HG03571 (cell line): ENCODE results near the gene PARD6G.
A peak's percentile ranks its signal among the peaks of the same experiment; 100 is the strongest.

Experiments used
- ATAC-seq: cut with Tn5 transposase; IDR thresholded peaks from one replicate; pipeline ENCODE4 v1.9.1; 2021; ENCODE audit not compliant: unreplicated experiment

PARD6G gene

DNA sequence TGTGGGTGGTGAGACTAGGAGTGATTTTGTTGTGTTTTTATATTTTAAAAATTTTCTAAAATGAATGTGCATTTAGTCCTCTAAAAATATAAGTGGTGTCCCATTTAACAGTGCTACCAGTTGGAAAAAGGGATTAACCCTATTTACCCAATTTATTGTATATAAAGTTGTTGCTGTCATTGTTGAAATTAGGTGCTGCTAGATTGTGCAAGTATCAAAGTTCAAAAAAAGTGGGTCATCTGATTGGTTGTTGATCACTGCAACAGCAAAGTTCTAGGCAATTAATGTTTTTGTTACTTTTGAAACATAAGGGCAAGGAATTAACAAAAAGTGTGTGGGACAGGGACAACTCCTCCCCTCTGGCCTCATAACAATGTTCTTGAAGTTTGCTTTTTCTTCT lies 97.6 kb downstream of the PARD6G start:
- no peak for ATAC-seq

- ATAC-seq, result no peak
Measured at GRCh38 chr18:80148326-80149199, 98.8 kb downstream of the PARD6G start.

- ATAC-seq, result peak; percentile 85
Measured at GRCh38 chr18:80147418-80148325, 99.6 kb downstream of the PARD6G start.

- ATAC-seq, result peak; percentile 37
Measured at GRCh38 chr18:80147037-80147417, 100.3 kb downstream of the PARD6G start.

- no peak for ATAC-seq
Measured at GRCh38 chr18:80145196-80145804, 102.0 kb downstream of the PARD6G start.

GRCh38 chr18:80143881-80144280 lies 103.4 kb downstream of the PARD6G start:
- no peak for ATAC-seq

DNA sequence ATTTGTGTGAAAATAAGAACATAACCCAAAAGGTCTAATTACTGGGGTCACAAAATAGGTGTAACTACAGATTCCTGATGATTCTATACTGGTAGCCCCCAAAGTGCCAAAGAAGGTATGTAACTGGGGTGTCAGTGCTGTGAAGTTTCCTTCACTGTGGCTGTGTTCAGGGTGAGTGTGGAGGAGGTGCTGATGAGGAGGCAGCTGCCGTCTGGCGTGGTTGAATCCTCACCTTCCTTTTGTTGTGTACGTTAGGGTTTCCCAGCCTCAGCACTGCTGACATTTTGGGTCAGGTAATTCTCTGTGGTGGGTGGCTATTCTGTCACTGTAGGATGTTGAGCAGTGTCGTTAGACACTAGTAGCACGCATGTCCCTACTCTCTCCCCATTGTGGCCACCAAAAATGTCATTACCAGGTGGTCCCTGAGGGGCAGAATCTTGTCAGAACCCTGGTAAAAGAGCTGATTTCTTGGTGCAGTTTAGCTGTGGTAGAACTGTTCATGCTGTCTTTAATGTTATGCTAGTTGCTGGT lies 106.8 kb downstream of the PARD6G start:
- ATAC-seq, result no peak

GRCh38 chr18:80137976-80138375 lies 109.3 kb downstream of the PARD6G start:
- no peak for ATAC-seq

DNA sequence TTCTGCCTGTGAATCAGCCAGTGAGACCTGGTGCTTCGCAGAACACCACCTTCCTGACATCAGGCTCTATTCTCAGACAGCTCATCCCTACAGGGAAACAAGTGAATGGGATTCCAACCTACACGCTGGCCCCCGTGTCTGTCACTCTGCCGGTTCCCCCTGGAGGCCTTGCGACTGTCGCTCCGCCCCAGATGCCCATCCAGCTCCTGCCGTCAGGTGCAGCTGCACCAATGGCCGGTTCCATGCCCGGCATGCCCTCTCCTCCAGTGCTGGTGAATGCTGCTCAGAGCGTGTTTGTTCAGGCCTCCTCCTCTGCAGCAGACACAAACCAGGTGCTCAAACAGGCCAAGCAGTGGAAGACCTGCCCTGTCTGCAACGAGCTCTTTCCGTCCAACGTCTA lies 110.2 kb downstream of the PARD6G start:
- ATAC-seq, result no peak

DNA sequence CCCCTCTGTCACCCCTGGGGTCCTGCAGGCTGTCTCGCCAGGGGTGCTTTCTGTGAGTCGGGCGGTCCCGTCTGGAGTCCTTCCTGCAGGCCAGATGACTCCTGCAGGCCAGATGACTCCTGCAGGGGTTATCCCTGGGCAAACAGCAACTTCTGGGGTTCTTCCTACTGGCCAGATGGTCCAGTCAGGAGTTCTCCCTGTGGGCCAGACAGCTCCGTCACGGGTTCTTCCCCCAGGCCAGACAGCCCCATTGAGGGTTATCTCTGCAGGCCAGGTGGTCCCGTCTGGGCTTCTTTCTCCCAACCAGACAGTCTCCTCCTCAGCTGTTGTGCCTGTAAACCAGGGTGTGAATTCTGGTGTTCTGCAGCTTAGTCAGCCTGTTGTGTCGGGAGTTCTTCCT lies 110.6 kb downstream of the PARD6G start:
- no peak for ATAC-seq

DNA sequence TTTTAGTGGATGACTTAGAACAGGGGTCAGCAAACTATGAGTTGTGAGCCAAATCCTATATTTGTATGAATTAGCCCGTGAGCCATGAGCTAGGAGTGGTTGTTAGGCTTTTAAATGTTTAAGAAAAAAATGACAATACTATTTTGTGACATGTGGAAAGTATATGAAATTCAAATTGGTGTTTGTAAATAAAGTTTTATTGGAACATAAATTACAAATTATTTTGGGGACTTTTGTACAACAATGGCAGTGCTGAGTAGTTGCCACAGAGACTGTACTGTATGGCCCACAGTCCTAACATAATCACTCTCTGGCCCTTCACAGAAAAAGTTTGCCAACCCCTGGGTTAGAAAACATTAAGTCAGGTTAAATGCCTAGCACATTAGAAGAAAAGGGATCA lies 112.2 kb downstream of the PARD6G start:
- ATAC-seq, result no peak

DNA sequence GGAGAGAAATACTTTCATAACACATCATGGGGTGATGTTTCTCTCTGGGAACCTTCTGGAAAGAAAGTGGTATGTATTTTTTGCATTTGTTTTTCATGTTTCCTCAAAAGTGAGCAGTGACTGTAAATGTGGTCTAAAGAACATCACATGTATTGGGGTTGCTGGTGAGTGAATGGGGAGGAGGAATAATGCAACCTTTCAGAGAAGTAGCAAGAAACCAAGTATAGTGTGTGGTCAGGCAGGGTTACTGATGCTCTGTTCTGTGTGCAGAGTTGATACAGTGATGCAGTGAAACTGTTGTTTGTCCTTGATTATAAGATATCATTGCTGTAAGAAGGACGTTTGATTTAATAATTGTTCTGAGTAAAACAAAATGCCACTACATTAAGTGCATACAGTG lies 114.2 kb downstream of the PARD6G start:
- ATAC-seq, result no peak

- no peak for ATAC-seq
Measured at GRCh38 chr18:80132180-80132812, 115.0 kb downstream of the PARD6G start.

DNA sequence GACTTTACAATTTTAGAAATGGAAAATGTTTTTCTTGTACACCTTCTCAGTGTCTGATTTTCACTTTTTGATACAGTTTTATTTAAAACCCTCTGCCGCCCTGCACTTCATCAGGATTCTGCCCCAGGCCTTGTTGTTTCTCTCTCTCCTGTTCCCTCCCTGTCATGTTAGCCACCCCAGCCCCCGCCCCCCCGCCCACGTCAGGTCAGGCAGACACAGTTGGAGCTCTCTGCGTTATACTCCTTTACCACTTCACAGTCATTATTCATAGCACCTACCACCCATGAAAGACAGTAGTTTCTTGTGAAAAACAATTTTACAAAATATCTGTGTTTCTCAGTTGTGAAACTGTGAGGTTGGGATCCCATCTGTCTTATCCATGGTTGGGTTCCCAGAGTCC lies 116.8 kb downstream of the PARD6G start:
- no peak for ATAC-seq

DNA sequence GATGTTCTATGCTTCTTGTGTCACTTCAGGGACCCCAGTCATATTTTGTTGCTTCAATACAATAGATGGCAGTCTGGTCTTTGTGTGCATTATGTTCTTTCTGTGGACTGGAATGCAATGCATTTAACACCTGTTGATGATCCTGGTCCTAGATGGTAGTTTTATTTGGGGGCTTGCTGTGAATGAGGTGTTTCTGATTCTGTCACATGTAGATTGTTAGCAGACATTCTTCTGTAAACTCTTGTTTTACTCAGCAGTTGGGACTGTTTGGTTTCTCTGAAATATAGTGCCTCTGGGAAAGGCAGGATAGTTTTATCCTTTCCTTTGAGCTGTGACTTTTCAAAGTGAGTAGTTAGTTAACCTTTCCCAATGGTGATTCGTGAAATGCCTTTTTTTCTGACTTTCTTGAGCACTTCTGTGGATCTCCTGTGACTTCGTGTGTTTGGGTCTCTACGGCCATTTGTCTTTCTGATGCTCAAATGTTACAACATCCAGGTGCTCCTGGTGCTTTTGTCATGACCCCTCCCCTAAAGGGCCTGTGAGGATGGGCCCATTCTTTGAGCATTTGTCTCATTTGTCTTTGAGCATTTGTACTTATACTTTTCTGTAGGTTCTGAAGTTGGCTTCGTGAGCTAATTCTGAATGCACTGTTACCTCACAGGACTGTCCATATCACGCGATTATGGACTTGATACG lies 117.5 kb downstream of the PARD6G start:
- ATAC-seq, result no peak

DNA sequence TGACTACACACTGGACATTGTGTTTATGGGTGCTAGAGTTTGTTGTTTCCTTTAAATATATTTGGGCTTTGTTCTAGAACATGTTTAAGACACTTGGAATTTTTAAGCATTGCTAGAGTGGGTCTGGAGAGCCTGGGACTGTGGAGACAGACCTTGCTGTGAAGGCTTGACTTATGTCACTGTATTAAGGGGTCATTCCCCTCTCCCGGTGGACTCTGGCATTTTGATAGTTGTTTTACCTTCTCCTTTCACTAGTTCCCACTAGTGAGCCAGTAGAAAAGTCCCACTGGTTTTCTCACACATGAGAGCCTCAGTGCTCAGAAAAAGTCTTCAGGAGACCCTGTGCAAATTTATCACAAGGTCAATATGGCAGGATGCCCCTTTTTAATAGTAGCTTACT lies 119.7 kb downstream of the PARD6G start:
- no peak for ATAC-seq

DNA sequence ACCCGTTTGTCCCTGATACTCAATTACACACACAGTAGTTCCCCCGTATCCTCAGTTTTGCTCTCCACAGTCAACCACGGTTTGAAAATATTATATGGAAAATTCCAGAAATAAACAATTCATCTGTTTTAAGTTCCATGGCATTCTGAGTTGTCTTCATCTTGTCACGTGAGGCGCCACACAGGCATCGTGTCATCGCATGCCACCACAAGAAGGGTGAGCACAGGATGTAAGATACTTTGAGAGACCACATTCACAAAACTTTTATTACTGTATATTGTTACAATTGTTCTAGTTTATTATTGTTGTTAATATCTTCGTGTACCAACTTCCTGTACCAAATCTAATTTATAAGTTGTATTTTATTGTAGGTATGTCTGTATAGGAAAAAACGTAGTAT lies 120.5 kb downstream of the PARD6G start:
- ATAC-seq, result no peak

DNA sequence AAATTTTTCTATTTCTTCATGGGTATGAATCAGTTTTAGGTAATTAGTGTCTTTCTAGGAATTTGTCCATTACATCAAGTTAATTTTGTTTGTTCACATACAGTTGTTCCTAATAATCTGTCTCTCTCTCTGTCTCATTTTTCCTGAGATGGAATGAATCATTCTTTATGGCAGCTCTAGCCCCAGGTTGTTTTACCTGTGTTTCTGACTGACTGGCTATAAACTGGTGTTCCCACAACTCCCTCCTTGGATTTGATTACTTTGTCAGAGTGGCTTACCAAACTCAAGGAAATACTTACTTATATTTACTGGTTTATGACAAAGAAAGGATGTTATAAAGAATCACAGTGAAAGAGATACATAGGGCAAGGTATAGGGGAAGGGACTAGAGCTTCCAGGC lies 123.2 kb downstream of the PARD6G start:
- no peak for ATAC-seq

GRCh38 chr18:80120932-80121331 lies 126.4 kb downstream of the PARD6G start:
- no peak for ATAC-seq

- no peak for ATAC-seq
Measured at GRCh38 chr18:80119111-80119510, 128.2 kb downstream of the PARD6G start.
